Uterus (tissue), 4 donors: ENCODE data around the gene MRM1. TPM values are rescaled to one million over a fixed set of nuclear protein-coding genes. Genes with fewer than 3 reads are reported as not detected.

Experiments used
- DNase-seq, 2 donors: peaks; one replicate each; pipeline ENCODE4 v3.0.0-alpha.2; 2019 to 2020
- H3K27ac ChIP-seq, 2 donors: fragments of 200-600 bp; sonication (generic); 1 replicate in 1 of 2; 2 replicates in 1 of 2; pipeline ENCODE4 v1.5.1; 2016 to 2018
- H3K27me3 ChIP-seq, 2 donors: fragments of 200-600 bp; sonication (generic); one replicate each; pipeline ENCODE4 v1.5.1; 2018 to 2019; ENCODE audit warnings: control low read depth in 1 of 2
- H3K36me3 ChIP-seq, 2 donors: fragments of 200-600 bp; sonication (generic); one replicate each; pipeline ENCODE4 v1.5.1; 2019; ENCODE audit warnings: control low read depth in 1 of 2
- H3K4me1 ChIP-seq, 2 donors: fragments of 200-600 bp; sonication (generic); one replicate each; pipeline ENCODE4 v1.5.1; 2018 to 2019; ENCODE audit warnings: control low read depth in 1 of 2
- H3K4me3 ChIP-seq, 2 donors: fragments of 200-600 bp; sonication (generic); 1 replicate in 1 of 2; 2 replicates in 1 of 2; pipeline ENCODE4 v1.5.1; 2018 to 2019; ENCODE audit warnings: mild to moderate bottlenecking in 1 of 2
- H3K9me3 ChIP-seq, 2 donors: fragments of 200-600 bp; sonication (generic); one replicate each; pipeline ENCODE4 v1.5.1; 2019; ENCODE audit warnings: control low read depth in 1 of 2
- POLR2A ChIP-seq, 2 donors: fragments of 450-650 bp; IDR thresholded peaks; one replicate each; pipeline ENCODE4 v1.6.1; 2016; ENCODE audit warnings: antibody characterized with exemption in 2 of 2, mild to moderate bottlenecking in 1 of 2, moderate library complexity in 1 of 2
- intact Hi-C: fragments of 100-400 bp; cut with DNase I; formaldehyde crosslinking; loops from one replicate; pipeline ENCODE4 v1.15.1; 2023; ENCODE audit warnings: low total_unique reads
- total RNA-seq, 4 donors: library from RNA; depleted of rRNA in 3 of 4; stranded (reverse); fragments of >200 nt in 3 of 4; gene quantifications; one replicate each; pipeline versions ENCODE4 v1.1.0 to v1.2.4, GENCODE V29; 2014 to 2023
- TF ChIP-seq, protein P1 (sequence below), 4 experiments: fragments of 200-600 bp in 2 of 4; fragments of 450-650 bp in 2 of 4; sonication (generic) in 2 of 4; IDR thresholded peaks; one replicate each; pipeline ENCODE4 v1.5.1; 2016 to 2019; ENCODE audit warnings: antibody characterized with exemption in 4 of 4, mild to moderate bottlenecking in 2 of 4, moderate library complexity in 1 of 4
- donor health status: DM: yes; HTN: yes; CAD: no.

Gene MRM1
- total RNA-seq, 4 donors from 2014 or later, result 3.7 to 8.5 (median 4.6) TPM; not detected in 1

DNA sequence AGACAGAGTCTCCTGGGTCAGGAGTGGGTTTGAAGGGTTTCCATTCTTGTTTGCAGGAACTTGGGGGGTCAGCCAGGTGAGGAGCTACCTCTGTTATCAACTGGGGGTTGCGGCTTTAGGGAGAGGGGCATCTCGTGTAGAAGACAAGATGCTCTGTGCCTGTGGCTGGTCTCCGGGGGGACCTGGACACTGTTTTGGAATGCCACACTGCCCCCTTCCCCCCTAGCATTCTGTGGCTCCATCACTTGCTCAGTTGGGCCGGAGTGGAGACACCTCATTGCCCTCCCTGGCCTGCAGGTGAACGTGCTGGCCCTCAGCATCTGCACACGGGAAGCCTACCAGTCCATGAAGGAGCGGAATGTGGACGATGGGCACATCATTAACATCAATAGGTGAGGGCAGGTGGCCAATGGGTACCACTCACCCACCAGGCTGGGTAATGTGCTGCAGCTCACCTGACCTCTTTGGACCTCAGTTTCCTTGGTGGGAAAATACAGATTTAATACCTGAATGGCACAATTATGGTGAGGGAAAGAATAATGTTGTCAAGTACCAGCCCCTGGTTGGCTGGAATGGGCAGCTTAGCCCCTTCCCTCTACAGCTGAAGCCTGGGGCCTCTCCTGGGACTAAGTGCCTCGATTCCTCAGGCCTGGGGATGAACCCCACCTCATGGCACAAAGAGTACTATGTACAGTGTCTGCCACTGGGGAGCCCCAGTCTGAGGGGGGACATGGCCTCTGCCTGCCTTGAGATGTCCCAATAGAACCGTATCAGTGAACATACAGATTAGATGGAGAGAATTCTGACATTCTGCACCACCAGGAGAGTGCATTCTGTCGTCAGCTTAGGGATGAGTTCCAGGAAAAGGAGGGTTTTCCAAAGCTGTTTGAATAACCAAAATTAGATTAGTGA lies 3.3 kb upstream of the MRM1 start:
- no peaks in the 10 kb centered on the region for H3K9me3 ChIP-seq
- peak in 1 of 2 donors; percentile 7 for DNase-seq
- intact Hi-C loops, result loop anchor here (5.0 kb wide), 1 partner anchor 51 kb away; no protein-coding TSS in a partner anchor
- no peaks in the 10 kb centered on the region for H3K36me3 ChIP-seq
- peaks cover 0 to 8% of the 10 kb centered on the region in 2 donors for H3K4me1 ChIP-seq
- no peak overlapping the region for H3K27ac ChIP-seq
- no peaks in the 10 kb centered on the region for H3K27me3 ChIP-seq
- TF ChIP-seq, protein P1, sequence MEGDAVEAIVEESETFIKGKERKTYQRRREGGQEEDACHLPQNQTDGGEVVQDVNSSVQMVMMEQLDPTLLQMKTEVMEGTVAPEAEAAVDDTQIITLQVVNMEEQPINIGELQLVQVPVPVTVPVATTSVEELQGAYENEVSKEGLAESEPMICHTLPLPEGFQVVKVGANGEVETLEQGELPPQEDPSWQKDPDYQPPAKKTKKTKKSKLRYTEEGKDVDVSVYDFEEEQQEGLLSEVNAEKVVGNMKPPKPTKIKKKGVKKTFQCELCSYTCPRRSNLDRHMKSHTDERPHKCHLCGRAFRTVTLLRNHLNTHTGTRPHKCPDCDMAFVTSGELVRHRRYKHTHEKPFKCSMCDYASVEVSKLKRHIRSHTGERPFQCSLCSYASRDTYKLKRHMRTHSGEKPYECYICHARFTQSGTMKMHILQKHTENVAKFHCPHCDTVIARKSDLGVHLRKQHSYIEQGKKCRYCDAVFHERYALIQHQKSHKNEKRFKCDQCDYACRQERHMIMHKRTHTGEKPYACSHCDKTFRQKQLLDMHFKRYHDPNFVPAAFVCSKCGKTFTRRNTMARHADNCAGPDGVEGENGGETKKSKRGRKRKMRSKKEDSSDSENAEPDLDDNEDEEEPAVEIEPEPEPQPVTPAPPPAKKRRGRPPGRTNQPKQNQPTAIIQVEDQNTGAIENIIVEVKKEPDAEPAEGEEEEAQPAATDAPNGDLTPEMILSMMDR (IDR thresholded peaks at IDR 0.05), result no peak
- TF ChIP-seq POLR2A (IDR thresholded peaks at IDR 0.05), result no peak
- no peak overlapping the region for H3K4me3 ChIP-seq

- H3K4me1 ChIP-seq, result peaks cover 0 to 8% of the 10 kb centered on the region in 2 donors
- H3K27me3 ChIP-seq, result no peaks in the 10 kb centered on the region
- peak in 1 of 2 donors; percentile 5 for DNase-seq
- no peak overlapping the region for H3K4me3 ChIP-seq
- no peaks in the 10 kb centered on the region for H3K9me3 ChIP-seq
- TF ChIP-seq POLR2A (IDR thresholded peaks at IDR 0.05), result no peak
- TF ChIP-seq, protein P1 (IDR thresholded peaks at IDR 0.05), result no peak
- intact Hi-C loops, result loop anchor here (5.0 kb wide), 1 partner anchor 52 kb away; no protein-coding TSS in a partner anchor
- no peaks in the 10 kb centered on the region for H3K36me3 ChIP-seq
- no peak overlapping the region for H3K27ac ChIP-seq
Observed at GRCh38 chr17:36598951-36599401, 2.4 kb upstream of the MRM1 start.

DNA sequence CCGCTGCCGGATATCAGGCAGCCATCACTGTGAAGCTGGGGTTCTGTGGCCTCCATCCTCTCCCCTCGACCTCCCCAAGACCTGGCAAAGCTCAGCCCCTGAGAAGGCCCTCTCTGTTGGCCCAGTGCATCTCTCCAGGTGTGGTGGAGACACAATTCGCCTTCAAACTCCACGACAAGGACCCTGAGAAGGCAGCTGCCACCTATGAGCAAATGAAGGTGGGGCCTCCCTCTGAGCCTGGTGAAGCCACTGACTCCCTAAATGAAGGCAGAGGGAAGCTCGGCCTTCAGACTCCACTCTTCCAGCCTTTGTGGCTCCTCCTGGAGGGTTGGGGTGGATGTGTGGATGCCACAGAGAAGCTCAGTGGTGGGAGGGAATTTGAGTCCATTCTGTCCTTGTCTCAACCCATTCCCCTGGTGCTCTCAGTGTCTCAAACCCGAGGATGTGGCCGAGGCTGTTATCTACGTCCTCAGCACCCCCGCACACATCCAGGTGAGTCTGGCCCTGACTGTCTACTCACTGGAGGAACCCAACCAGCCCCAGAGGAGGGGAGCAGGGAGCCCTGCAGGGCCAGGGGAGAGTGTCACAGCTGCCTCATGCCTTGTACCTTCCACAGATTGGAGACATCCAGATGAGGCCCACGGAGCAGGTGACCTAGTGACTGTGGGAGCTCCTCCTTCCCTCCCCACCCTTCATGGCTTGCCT lies 1.7 kb upstream of the MRM1 start:
- Histone ChIP-seq H3K27ac (no peak overlapping the region), H3K36me3 (no peaks in the 10 kb centered on the region), H3K27me3 (no peaks in the 10 kb centered on the region), H3K4me1 (peaks cover 0 to 8% of the 10 kb centered on the region in 2 donors), H3K9me3 (no peaks in the 10 kb centered on the region), H3K4me3 (no peak overlapping the region)
- intact Hi-C loops, result loop anchor here (5.0 to 10.0 kb wide), 2 partner anchors 52 to 445 kb away; no protein-coding TSS in a partner anchor
- TF ChIP-seq, protein P1 (IDR thresholded peaks at IDR 0.05), result no peak
- TF ChIP-seq POLR2A (IDR thresholded peaks at IDR 0.05), result no peak
- DNase-seq, result peak in 1 of 2 donors; percentile 10

DNA sequence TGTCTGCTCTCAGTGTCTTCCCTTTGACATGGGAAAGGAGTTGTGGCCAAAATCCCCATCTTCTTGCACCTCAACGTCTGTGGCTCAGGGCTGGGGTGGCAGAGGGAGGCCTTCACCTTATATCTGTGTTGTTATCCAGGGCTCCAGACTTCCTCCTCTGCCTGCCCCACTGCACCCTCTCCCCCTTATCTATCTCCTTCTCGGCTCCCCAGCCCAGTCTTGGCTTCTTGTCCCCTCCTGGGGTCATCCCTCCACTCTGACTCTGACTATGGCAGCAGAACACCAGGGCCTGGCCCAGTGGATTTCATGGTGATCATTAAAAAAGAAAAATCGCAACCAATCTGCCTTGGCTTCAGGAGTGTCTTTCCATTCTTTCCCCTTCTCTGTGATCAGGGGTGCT lies 918 bp upstream of the MRM1 start:
- Histone ChIP-seq H3K27ac (peak overlapping the region; percentile 69 to 77), H3K4me3 (no peak overlapping the region), H3K36me3 (no peaks in the 10 kb centered on the region), H3K9me3 (no peaks in the 10 kb centered on the region), H3K27me3 (no peaks in the 10 kb centered on the region), H3K4me1 (peaks cover 0 to 8% of the 10 kb centered on the region in 2 donors)
- intact Hi-C loops, result loop anchor here (10.0 kb wide), 1 partner anchor 444 kb away; no protein-coding TSS in a partner anchor
- no peak for TF ChIP-seq POLR2A (IDR thresholded peaks at IDR 0.05)
- DNase-seq, result peak in 1 of 2 donors; percentile 8

DNA sequence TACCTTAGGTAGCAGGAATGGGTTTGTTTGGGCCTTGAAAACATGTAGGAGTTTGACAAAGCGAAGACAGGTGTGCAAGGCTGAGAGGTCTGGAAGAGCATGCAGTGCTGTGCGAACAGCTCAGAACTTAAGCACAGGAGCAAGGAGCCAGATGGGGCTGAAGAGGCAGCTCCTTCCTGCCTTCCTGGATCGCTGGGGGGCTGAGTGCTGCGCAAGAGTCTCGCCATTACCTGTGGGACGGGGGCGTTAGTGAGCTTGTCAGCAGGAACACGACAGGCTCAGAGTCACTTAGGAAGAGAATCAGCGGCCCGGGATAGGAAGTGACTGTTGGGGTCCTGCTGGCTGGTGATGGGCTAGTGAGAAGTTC lies 464 bp upstream of the MRM1 start:
- DNase-seq, result no peak
- H3K27ac ChIP-seq, result peak overlapping the region; percentile 69 to 77
- no peaks in the 10 kb centered on the region for H3K27me3 ChIP-seq
- no peak for TF ChIP-seq POLR2A (IDR thresholded peaks at IDR 0.05)
- TF ChIP-seq, protein P1 (IDR thresholded peaks at IDR 0.05), result no peak
- no peaks in the 10 kb centered on the region for H3K9me3 ChIP-seq
- intact Hi-C loops, result loop anchor here (10.0 kb wide), 1 partner anchor 444 kb away; no protein-coding TSS in a partner anchor
- H3K4me3 ChIP-seq, result peak overlapping the region; percentile 70 to 84
- H3K4me1 ChIP-seq, result peaks cover 0 to 8% of the 10 kb centered on the region in 2 donors
- no peaks in the 10 kb centered on the region for H3K36me3 ChIP-seq
